DOHH2 (cell line): Measurements from ENCODE around the gene LY6G6F.

ENCODE experiments used
- EZH2phosphoT487 ChIP-seq: fragments of 200-600 bp; sonication (generic); IDR thresholded peaks from 2 replicates; pipeline ENCODE4 v1.6.1; 2017; ENCODE audit warnings: borderline replicate concordance, mild to moderate bottlenecking, antibody characterized with exemption, low read length, moderate library complexity, mixed read lengths
- TF ChIP-seq, protein P1 (sequence below): fragments of 200-600 bp; sonication (generic); IDR thresholded peaks from one replicate; pipeline ENCODE4 v1.5.1; 2014; ENCODE audit warnings: antibody characterized with exemption, mild to moderate bottlenecking, low read depth, low read length; ENCODE audit not compliant: poor library complexity, severe bottlenecking

DNA sequence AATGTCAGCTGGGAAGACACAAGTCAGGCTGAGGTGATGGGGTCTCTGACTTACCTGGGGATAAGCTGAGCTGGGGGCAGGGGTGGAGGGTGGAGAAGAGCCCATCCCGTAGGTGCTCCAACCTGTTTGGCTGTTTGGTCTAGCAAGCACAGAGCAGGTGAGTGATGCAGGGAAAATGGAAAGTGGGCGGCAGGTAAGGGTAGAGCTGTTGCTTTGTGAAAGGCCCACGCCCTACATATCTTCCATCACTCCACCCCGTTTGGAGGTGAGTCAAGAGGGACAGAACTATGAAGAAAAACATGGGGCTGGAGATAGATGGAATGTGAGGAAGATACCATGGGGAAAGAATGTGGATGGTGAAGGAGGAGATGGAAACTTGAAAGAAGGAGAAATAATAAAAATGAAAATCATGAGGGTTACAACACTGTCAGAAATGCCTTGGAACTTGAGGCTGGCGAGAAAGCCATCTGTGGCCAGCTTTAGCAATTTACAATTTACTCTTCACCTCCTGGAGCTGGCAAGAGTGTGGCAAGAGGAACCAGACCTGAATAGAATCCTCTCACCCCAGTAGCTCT, 13.6 kb downstream of the LY6G6F start:
- TF ChIP-seq, protein P1, sequence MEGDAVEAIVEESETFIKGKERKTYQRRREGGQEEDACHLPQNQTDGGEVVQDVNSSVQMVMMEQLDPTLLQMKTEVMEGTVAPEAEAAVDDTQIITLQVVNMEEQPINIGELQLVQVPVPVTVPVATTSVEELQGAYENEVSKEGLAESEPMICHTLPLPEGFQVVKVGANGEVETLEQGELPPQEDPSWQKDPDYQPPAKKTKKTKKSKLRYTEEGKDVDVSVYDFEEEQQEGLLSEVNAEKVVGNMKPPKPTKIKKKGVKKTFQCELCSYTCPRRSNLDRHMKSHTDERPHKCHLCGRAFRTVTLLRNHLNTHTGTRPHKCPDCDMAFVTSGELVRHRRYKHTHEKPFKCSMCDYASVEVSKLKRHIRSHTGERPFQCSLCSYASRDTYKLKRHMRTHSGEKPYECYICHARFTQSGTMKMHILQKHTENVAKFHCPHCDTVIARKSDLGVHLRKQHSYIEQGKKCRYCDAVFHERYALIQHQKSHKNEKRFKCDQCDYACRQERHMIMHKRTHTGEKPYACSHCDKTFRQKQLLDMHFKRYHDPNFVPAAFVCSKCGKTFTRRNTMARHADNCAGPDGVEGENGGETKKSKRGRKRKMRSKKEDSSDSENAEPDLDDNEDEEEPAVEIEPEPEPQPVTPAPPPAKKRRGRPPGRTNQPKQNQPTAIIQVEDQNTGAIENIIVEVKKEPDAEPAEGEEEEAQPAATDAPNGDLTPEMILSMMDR = no peak
- no peak for TF ChIP-seq EZH2phosphoT487
